ENCODE measurements around the gene KLHL26. TPM values are rescaled to one million over a fixed set of nuclear protein-coding genes. Genes with fewer than 3 reads are reported as not detected.
A peak's percentile ranks its signal among the peaks of the same experiment; 100 is the strongest.

The KLHL26 gene
- total RNA-seq, 3 donors from 2014 or later, result 7.6 to 16.6 (median 8.9) TPM

GRCh38 chr19:18604820-18605159 is 32.0 kb upstream of the KLHL26 start:
- Histone ChIP-seq H3K4me1 (ENCODE audit: low read depth) (peaks cover 10% of the 10 kb centered on the region), H3K36me3 (ENCODE audit: low read depth) (no peaks in the 10 kb centered on the region), H3K9me3 (no peaks in the 10 kb centered on the region), H3K4me3 (no peak overlapping the region)
- ATAC-seq, result no peak
- DNase-seq, result peak in 1 of 3 donors; percentile 19
- intact Hi-C loops (cut with DNase I, micrococcal nuclease), result no loop called here
- TF ChIP-seq CTCF (IDR thresholded peaks at IDR 0.05), result no peak

- ATAC-seq, result no peak
These were observed 31.7 kb upstream of the KLHL26 start for GRCh38 chr19:18605196-18605545.

GRCh38 chr19:18605546-18606280 is 31.1 kb upstream of the KLHL26 start:
- H3K9me3 ChIP-seq, result no peaks in the 10 kb centered on the region
- no peak for TF ChIP-seq CTCF (IDR thresholded peaks at IDR 0.05)
- peaks cover 10% of the 10 kb centered on the region for H3K4me1 ChIP-seq (ENCODE audit: low read depth)
- DNase-seq (no peak), ATAC-seq (no peak)
- no peak overlapping the region for H3K4me3 ChIP-seq
- H3K36me3 ChIP-seq (ENCODE audit: low read depth), result no peaks in the 10 kb centered on the region
- intact Hi-C loops (cut with DNase I, micrococcal nuclease), result no loop called here

More at GRCh38 chr19:18605196-18605545, 31.7 kb upstream of the KLHL26 start:
- intact Hi-C loops (cut with DNase I, micrococcal nuclease), result no loop called here
- H3K4me1 ChIP-seq (ENCODE audit: low read depth), result peaks cover 10% of the 10 kb centered on the region
- no peak overlapping the region for H3K4me3 ChIP-seq
- DNase-seq, result no peak
- no peaks in the 10 kb centered on the region for H3K9me3 ChIP-seq
- H3K36me3 ChIP-seq (ENCODE audit: low read depth), result no peaks in the 10 kb centered on the region
- TF ChIP-seq CTCF (IDR thresholded peaks at IDR 0.05), result no peak

GRCh38 chr19:18606281-18607225 is 30.3 kb upstream of the KLHL26 start, which contains the start of gene CRLF1:
Gene CRLF1, minus strand, starts transcription at chr19:18606799. Its CDS starts 143 bp downstream, at chr19:18606656.
- TF ChIP-seq CTCF (IDR thresholded peaks at IDR 0.05), result no peak
- peaks cover 17% of the 10 kb centered on the region for H3K4me1 ChIP-seq (ENCODE audit: low read depth)
- no peaks in the 10 kb centered on the region for H3K36me3 ChIP-seq (ENCODE audit: low read depth)
- intact Hi-C loops (cut with DNase I, micrococcal nuclease), result no loop called here
- no peaks in the 10 kb centered on the region for H3K9me3 ChIP-seq
- H3K4me3 ChIP-seq, result no peak within 1 kb of the TSS
- ATAC-seq, result no peak
- no peak for DNase-seq

GRCh38 chr19:18607226-18608101 is 29.4 kb upstream of the KLHL26 start:
- Histone ChIP-seq H3K9me3 (no peaks in the 10 kb centered on the region), H3K36me3 (ENCODE audit: low read depth) (no peaks in the 10 kb centered on the region), H3K4me3 (no peak overlapping the region), H3K4me1 (ENCODE audit: low read depth) (peaks cover 26% of the 10 kb centered on the region)
- DNase-seq, result no peak
- TF ChIP-seq CTCF (IDR thresholded peaks at IDR 0.05), result no peak
- ATAC-seq, result no peak
- intact Hi-C loops (cut with DNase I, micrococcal nuclease), result no loop called here

Data from mucosa of descending colon (tissue), 3 donors.